Colon (tissue), 2 donors: ENCODE results near the gene WSCD2.

Experiments
- FAIRE-seq: peaks from 2 replicates; lab custom pipeline; 2012; peaks lifted over from hg19 to GRCh38; lab: Jason Lieb, UNC
- donor health status: control.
- donor health status: control.

WSCD2 gene

DNA sequence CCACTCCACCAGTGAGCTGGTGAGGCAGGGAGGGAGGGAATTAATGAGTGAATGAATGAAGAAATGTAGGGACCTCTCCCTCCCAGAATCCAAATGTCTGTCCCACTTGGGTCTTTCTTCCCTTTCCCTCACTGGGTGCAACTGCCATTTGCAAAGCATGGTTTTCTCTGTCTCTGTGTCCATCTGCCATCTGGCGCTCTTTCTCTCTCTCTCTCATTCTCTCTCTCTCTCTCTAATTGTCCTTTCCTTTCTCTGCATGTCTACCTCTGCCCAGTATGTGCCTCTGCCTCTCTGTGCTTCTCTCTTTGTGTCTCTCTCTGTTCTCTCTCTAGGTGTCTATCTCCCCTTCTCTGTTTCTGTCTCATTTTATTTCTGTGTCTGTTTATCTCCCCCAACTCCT, 107.3 kb downstream of the WSCD2 start:
- no peak for FAIRE-seq

DNA sequence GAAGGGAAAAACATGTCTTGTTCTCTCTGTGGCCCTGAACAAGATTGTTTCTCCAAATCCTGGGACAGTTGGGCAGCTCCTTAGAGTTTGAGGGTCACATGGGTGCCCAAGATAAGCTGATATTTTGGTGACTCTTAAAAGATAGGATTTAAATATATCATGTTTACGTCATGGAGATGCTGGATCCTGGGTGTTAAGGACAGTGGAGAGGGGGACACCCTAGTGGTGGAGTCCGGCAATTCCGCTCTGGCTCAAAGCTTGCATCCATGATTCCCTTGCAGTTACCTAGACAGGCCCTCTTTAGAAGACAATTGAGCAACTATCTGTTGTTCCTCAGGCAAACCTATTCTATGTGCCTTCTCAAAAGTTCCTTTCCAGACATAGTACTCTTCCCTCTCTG, 108.2 kb downstream of the WSCD2 start:
- no peak for FAIRE-seq

DNA sequence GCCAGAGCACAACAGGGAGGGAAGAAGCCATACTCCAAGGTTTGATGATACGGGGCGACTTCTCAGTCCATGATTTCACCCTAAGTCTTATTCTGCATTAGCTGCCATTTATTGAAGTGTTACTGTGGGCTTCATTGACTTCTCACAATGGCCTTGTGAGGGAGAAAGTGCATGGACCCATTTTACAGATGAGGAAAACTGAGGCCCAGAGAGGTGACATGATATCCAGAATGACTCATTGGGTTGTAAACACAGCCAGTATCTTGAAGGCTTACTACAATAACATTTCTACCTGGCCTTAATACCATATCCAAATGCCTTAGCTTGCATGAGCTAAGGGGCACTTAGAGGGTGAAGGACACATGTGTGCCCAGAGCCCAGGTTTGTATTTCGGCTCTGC, 109.4 kb downstream of the WSCD2 start:
- no peak for FAIRE-seq

DNA sequence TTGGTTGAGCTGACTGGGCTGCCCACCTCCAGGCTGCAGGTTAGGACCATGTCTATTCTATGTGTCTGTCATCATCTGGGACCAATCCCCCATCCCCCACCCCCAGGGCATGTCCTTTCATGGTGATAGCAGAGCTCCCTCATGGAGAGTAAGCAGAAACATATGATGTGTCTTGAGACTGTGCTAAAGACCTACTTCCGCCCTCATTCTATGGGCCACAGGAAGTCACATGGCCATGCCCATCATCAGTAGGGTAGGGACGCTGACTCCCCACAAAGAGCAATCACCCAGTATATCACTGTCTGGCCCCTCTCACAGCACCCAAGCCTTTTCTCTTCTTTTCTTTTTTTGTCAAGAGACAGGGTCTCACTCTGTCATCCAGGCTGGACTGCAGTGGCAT, 110.3 kb downstream of the WSCD2 start:
- no peak for FAIRE-seq

DNA sequence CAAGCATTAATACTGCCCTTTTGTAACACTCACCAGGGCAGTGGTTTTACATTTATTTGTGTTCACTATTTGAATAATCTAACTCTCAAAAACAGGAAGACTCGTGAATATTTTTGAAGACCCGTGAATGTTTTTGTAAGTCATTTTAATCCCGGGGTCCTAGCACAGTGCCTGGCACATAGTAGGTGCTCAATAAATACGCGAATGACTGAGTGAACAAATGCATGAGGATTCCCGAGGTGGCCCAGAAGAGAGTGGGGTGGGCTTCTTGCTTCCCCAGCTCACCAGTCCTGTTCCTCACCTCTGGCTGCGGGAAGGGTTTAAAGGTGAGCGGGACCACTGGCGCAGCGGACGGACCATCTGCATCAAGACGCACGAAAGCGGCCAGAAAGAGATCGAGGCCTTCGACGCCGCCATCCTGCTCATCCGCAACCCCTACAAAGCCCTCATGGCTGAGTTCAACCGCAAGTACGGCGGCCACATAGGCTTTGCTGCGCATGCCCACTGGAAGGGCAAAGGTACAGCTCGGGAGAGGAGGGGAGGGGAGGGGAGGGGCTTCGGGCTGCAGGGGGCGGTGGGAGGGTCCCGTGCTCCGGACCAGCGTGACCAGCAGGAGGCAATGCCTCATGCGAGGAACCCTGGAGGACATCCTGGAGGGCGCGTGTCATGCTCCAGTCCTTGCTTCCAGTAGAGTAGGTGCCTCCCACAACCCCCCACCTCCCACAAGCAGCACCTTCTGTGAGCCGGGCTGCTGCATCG, 111.1 kb downstream of the WSCD2 start:
- no peak for FAIRE-seq

DNA sequence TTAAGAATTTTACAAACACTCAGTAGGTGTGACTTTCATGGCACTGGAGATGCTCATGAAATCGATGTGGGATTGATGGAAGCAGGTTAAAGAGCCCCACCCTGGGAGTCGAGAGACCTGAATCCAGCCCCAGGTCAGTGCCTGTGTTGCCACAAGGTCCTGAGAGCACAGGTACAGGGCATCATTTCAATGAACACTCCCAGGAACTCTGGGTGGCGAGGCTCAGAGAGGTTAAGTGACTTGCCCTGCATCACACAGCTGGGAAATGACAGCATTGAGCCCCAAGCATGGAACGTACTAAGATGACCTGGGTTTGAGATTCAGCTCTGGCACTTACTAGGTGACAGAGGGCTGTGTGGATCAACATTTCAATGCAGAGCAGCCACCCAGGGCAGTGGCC, 111.8 kb downstream of the WSCD2 start:
- no peak for FAIRE-seq

DNA sequence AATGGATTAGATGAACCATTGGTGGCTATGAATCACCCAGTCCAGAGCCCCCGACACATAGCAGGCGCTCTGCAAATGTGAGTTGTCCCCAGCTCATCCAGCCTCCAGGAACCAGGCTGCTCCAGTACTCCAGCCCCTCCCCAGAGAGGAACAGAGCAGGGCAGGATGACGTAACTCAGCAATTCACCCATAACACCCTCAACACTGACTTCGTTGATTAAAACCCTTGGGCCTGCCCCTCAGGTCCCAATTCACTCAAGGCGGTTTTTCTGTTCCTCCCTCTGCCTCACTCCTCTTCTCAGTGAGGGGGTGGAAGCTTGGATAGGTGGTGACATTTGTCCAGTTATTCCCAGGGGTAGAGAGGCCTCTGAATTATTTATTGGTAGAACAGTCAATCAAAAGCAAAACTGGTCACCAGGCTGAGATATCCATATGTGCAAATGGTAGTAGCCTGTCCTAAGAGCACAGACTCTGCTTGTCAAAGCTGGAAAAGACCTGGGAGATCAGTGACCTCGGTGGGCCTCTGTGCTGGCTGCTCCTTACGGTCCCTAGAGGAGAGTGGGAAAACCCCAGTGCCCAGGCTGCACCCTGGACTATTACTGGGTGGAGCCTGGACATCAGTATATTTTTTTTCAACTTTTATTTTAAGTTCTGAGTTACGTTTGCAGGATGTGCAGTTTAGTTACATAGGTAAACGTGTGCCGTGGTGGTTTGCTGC, 113.1 kb downstream of the WSCD2 start:
- FAIRE-seq: no peak

DNA sequence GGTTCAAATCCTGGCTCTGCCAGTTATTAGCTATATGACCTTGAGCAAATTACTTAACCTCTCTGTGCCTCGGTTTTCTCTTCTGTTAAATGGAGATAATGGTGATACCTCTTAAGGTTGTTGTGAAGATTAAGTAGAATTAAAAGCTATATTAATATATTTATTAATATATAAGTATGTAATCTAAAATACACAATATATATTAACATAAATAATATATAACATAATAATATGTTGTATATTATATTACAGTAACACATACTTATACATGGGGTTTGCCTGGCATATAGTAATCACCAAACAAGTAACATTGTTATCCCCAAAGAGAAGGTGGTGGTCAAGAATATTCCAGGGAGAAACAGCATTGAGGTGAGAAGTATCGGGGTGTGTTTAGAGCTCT, 118.0 kb downstream of the WSCD2 start:
- FAIRE-seq: no peak

DNA sequence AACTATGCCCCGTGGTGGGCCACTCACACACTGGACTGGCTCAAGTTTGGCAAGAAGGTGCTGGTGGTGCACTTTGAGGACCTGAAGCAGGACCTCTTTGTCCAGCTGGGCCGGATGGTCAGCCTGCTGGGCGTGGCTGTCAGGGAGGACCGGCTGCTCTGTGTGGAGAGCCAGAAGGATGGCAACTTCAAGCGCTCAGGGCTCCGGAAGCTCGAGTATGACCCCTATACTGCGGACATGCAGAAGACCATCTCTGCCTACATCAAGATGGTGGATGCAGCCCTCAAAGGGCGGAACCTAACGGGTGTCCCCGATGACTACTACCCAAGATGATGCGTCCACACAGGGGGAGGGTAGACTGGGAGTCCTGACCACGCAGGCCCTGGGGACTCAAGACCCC, 118.9 kb downstream of the WSCD2 start:
- no peak for FAIRE-seq

DNA sequence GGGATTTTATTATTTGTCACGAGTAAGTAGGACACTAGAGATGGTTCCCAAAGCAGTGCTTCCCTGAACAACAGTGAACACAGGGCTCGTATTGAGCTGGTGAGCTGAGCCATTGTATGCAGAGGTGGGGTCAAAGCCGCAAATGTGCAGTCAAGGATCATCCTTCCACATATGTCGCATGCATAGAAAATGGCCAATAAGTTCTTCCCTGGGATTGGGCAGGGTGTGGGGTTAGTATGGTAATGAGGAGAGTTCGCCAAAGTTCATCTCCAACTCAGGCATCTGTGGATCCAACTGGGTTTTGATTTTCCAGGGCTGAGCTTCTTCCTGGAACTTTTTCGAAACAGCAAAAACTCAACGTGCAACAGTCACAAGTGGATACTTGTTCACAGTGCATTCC, 123.4 kb downstream of the WSCD2 start:
- no peak for FAIRE-seq

DNA sequence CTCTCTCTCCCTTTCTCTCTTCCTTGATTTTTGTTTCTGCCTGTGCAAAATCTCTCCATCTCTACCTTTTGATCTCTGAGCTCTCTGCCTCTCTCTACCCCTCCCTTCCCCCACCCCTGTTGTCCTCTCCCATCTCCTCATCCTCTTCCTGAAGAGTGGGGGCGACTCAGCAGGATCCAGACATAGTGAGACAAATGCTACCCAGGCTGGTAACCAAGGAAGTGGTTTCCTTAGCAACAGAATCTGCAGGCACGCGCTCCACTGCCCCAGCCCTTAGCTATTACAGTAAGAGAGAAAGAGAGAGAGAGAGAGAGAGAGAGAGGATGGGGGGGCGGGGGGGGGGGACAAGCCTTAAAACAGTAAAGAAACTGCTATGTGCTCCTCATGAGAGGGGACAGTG, 124.5 kb downstream of the WSCD2 start:
- FAIRE-seq: no peak

DNA sequence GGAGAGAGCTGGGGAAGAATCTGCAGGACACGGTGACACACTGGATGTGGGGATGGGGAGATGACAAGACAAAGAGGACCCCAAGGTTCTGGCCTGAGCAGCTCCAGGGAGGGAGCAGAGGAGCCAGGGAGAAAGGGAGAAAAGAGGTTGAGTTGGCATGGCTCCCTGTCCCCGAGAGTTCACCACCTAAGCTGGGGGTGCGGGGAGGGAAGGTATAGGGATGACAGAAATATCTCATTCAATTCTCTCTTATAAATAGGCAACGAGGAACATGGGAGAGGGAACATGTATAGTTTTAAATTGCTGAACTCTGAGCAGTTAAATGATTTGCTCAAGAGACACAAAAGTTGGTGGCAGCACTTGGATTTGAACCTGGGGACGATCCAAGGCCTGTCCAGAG, 124.9 kb downstream of the WSCD2 start:
- FAIRE-seq: no peak

DNA sequence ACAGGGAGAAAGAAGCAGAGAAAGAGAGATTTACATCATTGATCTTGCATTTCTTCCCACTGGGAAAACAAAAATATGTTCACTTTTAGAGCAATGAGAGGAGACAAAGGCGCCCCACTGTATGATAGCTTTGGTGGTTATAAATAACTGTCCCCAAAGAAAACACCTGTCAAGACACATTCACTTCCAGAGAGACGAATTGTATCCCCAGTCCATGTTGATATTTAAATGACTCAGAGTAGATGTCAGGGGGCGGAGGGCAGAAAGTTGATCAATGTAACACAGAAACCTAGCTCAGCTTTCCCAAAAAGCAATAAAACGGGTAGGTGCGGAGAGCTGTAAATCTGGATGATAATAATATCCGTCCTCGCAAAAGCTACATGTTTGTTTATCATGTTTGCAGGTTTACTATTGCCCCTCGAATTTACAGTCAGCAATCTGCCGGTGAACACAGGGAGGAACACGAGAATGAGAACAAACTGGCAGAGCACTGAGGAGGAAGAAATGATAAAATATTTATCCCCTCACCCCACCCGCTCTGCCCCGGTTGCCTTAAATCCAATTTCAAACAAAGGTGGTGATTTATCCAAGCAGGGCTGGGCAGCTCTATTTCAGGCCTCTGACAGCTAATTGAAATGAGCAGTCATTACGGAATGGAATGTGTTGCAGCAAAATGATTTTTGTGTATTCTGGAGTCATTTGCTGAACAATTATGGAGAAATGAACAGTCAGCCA, 125.6 kb downstream of the WSCD2 start:
- FAIRE-seq: no peak

DNA sequence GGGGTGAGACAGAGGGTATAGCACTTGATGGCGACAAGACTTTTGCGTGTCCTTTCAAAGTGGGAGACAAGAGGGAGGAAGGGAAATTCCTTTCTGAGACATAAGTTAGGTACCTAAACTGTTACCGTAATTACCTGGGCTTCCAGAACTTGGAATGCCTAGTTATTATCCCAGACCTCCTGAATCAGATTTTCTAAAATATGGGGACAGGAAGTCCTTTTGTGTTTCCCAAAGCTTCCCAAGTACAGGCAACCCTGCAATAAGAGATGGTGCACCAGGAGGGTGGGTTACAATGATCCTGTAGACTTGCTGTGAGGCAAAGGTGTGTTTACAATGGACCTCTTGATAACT, 126.1 kb downstream of the WSCD2 start:
- FAIRE-seq: no peak

DNA sequence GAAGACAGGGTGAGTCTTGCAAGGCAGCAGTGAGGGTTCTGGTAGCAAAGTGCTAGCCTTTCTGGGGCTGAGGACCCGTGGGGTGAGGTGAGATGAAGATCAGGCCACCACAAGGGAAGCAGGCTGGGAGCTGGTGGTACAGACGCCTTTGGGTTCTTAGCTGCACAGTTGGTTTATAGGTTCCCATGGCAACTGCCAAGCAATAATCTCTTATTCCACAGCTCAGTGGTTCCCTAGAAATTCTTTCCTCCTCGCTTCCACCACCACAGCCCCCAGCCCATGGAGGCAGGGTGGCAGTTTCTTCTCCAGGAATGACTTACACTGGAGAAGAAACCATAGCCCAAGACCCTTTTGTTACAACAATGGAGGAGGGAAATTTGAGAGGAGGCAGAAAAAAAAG, 127.9 kb downstream of the WSCD2 start:
- no peak for FAIRE-seq

DNA sequence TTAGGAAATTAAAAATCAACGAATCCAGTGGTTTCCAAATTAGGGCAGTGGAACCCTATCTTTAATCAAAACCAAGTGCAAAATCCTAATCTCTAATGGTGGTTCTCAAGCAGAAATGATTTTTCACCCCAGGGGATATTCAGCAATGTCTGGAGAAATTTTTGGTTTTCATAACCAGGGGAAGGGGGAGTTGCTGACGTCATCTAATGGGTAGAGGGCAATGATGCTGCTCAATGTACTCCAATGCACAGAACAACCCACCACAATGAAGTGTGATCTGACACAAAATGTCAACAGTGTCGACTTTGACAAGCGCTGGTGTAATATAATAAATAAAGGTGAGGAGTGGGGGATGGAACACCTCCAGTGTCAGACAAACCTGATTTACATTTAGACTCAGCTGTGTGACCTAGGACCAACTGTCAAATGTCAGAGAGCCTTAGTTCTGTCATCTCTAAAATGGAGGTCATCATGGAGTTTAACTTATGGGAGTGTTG, 128.6 kb downstream of the WSCD2 start:
- FAIRE-seq: no peak

DNA sequence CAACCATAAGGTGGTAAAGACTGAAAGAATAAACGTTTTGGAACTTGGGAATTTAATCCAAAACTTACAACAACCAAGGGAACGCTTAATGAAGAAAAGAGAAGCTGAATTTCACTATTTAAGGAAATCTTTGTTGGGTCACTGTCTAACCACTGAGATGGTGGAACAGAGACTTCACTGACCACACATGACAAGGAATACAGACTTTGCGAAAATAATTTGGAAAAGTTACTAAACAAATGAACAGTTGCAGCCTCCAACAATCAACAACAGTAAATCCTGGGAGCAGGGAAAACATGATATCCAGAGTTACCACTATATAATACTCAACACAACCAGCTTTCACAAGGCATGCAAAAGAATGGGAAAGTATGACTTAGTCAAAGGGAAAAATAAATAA, 131.0 kb downstream of the WSCD2 start:
- FAIRE-seq: no peak

DNA sequence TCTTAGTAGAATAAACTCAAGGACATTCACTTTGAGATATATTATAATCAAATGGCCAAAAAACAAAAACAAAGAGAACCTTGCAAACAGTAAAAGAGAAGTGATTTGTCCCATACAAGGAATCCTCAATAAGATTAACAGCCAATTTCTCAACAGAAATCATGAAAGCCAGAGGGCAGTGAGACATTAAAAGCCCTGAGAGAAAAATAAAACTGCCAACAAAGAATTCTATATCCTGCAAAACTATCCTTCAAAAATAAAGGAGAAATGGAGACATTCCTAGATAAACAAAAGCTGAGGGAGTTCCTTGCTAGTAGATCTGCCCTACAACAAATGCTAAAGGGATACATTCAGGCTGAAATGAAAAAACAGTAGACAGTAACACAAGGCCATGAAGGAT, 131.9 kb downstream of the WSCD2 start:
- FAIRE-seq: no peak

DNA sequence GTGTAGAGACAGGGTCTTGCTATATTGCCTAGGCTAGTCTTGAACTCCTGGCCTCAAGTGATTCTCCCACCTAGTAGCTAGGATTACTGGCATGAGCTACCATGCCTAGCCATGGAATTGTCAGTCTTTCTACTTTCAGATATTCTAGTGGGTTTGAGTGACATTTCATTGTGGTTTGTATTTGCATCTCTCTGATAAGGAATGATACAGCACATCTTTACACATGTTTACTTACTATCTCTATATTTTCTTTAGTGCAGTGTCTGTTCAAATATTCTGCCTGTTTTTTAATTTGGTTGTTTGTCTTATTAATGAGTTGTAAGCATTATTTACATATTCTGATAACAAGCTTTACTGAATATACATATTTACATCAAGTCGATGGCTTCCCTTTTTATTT, 136.4 kb downstream of the WSCD2 start:
- no peak for FAIRE-seq

DNA sequence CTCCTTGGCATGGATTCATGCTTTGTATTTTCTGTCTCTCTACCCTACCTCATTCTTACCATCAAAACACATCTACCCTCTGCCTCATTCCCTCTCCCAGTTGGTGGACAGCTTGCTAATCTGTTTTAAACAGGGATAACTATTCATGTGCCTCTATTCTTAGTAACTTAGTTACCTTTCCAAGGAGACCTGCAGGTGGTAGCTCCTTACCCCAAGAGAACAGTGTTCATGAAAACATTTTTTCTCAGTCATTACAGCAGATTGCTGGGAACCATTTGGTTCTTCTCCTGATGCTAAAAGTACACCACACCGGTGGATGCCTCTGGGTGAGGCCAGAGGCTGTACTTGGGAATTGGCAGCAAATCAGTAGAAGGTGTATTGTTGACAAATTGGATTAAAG, 137.0 kb downstream of the WSCD2 start:
- no peak for FAIRE-seq

DNA sequence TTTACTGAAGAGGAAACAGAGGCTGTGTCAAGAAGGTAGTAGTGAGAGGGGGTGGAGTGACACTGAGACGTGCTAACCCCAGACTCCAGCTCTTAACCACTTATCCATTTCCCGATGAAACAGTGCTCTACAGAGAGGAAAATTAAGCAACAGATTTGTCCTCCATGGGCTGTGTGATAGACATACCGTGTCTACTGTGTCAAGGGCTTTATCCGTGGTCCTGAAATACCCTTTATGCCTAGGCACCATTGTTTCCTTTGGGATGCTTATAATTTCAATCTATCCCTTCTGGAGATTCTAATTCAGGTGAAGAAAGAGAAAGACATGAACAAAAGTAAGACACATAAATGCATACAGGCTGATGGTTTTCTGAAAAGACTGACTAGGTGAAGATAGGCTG, 138.4 kb downstream of the WSCD2 start:
- FAIRE-seq: no peak

DNA sequence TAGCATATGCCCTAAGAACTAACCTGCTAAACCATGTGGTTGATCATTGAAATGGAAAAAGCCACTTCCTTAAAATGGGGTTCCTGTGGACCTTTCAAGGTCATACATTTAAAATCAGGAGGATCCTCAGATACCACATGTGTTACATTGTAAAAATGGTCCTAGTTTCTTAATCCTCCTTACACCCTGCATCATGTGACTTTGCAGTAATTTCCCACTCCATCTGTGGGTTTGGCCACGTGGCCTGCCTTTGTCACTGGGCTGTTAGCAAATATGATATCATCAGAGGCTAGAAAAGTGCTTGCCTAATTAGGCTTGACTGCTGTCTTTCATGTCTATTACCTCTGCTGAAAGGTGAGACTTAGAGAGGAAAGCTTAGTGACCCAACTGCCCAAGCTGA, 139.3 kb downstream of the WSCD2 start:
- FAIRE-seq: no peak

DNA sequence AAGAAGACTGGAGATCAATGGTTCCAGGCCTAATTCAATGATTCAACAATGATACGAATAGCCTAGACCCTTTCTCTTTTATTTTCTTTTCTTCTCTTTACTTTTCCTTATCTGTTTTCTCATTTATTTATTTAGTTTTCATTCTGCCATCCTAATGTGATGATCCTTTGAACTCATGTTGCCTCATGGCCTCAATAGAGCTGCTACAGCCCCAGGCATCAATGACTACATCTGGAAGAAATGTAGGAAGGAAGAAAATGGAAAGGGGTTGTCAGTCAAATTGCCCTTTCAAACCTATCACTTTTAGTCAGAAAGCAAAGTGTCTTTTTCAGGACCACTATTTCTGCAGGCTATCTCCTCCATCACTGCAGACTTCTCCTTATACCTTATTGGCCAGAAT, 140.1 kb downstream of the WSCD2 start:
- no peak for FAIRE-seq
